Measurements from ENCODE around the gene MAGEA9B.
A peak's percentile ranks its signal among the peaks of the same experiment; 100 is the strongest.
"Not testable (repeated sequence)": the region's sequence is repeated elsewhere in the genome, so short reads cannot be mapped to it uniquely, and the experiment has no call there.

MAGEA9B gene

GRCh38 chrX:149549701-149550100 lies 37.6 kb downstream of the MAGEA9B start, which contains the start of gene HSFX3:
HSFX3 (minus strand) TSS chrX:149549924; CDS start chrX:149549852, 72 bp downstream.
- not testable (repeated sequence) for H3K27ac ChIP-seq (ENCODE audit: low read depth, low read length); H3K36me3 ChIP-seq (ENCODE audit: control insufficient read depth in 1 of 2, insufficient read depth in 2 of 2, low read length in 2 of 2); H3K4me1 ChIP-seq (ENCODE audit: control insufficient read depth in 1 of 2, insufficient read depth in 2 of 2, low read length in 2 of 2); H3K4me3 ChIP-seq (ENCODE audit: low read depth in 1 of 2, low read length in 2 of 2); H3K9ac ChIP-seq (ENCODE audit: low read depth in 1 of 2, low read length in 2 of 2); H3K9me3 ChIP-seq (ENCODE audit: control insufficient read depth in 1 of 2, low read length in 2 of 2); H3K27me3 ChIP-seq (ENCODE audit: control insufficient read depth in 1 of 2, insufficient read depth in 2 of 2, low read length in 2 of 2)

DNA sequence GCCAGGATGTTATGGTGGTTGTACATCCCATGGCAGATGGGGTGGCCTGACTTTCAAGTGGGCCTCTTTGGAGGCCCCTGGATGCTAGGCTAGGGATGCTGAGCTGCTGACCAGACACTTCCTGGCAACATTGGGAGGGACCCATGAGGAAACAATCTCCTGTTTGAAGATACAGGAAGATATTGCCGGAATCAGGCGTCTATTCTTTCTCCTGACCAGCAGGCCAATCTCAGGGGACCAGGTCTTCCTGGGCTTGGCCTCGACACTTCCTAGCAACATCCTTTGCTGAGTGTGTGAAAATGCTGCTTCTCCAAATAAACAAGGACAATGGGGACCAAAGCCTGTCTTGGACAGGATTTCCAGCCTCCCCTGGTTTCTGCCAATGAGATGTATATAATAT lies 39.5 kb downstream of the MAGEA9B start:
- H3K4me3 ChIP-seq (ENCODE audit: low read depth in 1 of 2, low read length in 2 of 2); H3K27ac ChIP-seq (ENCODE audit: low read depth, low read length); H3K4me1 ChIP-seq (ENCODE audit: control insufficient read depth in 1 of 2, insufficient read depth in 2 of 2, low read length in 2 of 2); H3K36me3 ChIP-seq (ENCODE audit: control insufficient read depth in 1 of 2, insufficient read depth in 2 of 2, low read length in 2 of 2); H3K9me3 ChIP-seq (ENCODE audit: control insufficient read depth in 1 of 2, low read length in 2 of 2); H3K9ac ChIP-seq (ENCODE audit: low read depth in 1 of 2, low read length in 2 of 2); H3K27me3 ChIP-seq (ENCODE audit: control insufficient read depth in 1 of 2, insufficient read depth in 2 of 2, low read length in 2 of 2): not testable (repeated sequence)

DNA sequence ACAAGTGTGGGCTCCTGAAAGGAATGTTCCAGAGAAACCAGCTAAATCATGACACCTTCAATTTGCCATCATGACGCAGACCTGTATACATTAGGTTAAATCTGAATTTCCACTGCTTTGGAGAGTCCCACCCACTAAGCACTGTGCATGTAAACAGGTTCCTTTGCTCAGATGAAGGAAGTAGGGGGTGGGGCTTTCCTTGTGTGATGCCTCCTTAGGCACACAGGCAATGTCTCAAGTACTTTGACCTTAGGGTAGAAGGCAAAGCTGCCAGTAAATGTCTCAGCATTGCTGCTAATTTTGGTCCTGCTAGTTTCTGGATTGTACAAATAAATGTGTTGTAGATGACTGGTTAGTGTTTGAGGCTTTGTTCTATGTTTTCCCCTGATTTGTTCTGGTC lies 40.3 kb downstream of the MAGEA9B start:
- not testable (repeated sequence) for H3K27ac ChIP-seq (ENCODE audit: low read depth, low read length); H3K9me3 ChIP-seq (ENCODE audit: control insufficient read depth in 1 of 2, low read length in 2 of 2); H3K36me3 ChIP-seq (ENCODE audit: control insufficient read depth in 1 of 2, insufficient read depth in 2 of 2, low read length in 2 of 2); H3K4me1 ChIP-seq (ENCODE audit: control insufficient read depth in 1 of 2, insufficient read depth in 2 of 2, low read length in 2 of 2); H3K9ac ChIP-seq (ENCODE audit: low read depth in 1 of 2, low read length in 2 of 2); H3K4me3 ChIP-seq (ENCODE audit: low read depth in 1 of 2, low read length in 2 of 2); H3K27me3 ChIP-seq (ENCODE audit: control insufficient read depth in 1 of 2, insufficient read depth in 2 of 2, low read length in 2 of 2)

DNA sequence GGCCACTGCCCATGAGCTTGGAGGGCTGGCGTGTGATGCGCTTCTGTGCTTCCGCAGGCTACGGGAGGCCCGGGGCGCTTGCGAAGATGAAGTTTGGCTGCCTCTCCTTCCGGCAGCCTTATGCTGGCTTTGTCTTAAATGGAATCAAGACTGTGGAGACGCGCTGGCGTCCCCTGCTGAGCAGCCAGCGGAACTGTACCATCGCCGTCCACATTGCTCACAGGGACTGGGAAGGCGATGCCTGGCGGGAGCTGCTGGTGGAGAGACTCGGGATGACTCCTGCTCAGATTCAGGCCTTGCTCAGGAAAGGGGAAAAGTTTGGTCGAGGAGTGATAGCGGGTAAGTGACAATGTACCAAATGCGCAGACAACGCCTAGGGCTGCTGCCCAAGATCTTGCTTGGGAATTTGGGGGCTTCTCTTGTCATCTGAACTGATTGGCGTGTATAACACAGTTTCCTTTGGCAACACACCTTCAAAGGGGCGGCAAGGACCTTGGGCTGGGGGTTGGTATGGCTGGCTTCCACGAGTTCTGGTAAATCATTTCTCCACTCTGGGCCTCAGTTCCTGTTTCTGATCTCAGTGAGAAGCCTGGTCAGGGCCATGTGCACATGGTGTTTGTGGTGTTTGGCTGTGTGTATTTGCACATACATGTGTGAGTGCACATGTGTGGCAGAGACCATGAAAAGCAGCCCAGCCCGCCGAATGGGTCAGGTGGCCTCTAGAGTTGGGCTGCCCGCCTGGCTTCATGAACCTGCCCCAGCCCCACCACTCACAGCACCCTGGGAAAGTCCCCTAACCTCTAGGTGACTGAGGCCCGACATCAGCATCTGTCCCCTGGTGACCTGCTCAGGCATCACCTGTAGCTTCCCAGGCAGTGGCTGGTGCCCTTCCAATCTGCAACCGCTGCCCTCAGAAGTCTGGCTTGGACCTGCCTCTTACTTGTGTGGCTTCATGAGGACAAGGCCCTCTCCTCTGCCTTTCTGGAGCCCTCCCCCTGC lies 41.4 kb downstream of the MAGEA9B start:
- H3K27me3 ChIP-seq (ENCODE audit: control insufficient read depth in 1 of 2, insufficient read depth in 2 of 2, low read length in 2 of 2); H3K9me3 ChIP-seq (ENCODE audit: control insufficient read depth in 1 of 2, low read length in 2 of 2); H3K4me3 ChIP-seq (ENCODE audit: low read depth in 1 of 2, low read length in 2 of 2); H3K4me1 ChIP-seq (ENCODE audit: control insufficient read depth in 1 of 2, insufficient read depth in 2 of 2, low read length in 2 of 2); H3K9ac ChIP-seq (ENCODE audit: low read depth in 1 of 2, low read length in 2 of 2); H3K27ac ChIP-seq (ENCODE audit: low read depth, low read length); H3K36me3 ChIP-seq (ENCODE audit: control insufficient read depth in 1 of 2, insufficient read depth in 2 of 2, low read length in 2 of 2): not testable (repeated sequence)

- Histone ChIP-seq H3K4me3 (ENCODE audit: low read depth in 1 of 2, low read length in 2 of 2) (peak overlapping the region; percentile 81 to 88), H3K27me3 (ENCODE audit: control insufficient read depth in 1 of 2, insufficient read depth in 2 of 2, low read length in 2 of 2) (no peaks in the 10 kb centered on the region), H3K4me1 (ENCODE audit: control insufficient read depth in 1 of 2, insufficient read depth in 2 of 2, low read length in 2 of 2) (peaks cover 0 to 11% of the 10 kb centered on the region in 2 donors), H3K36me3 (ENCODE audit: control insufficient read depth in 1 of 2, insufficient read depth in 2 of 2, low read length in 2 of 2) (no peaks in the 10 kb centered on the region), H3K9ac (ENCODE audit: low read depth in 1 of 2, low read length in 2 of 2) (peak overlapping the region; percentile 89 to 96), H3K27ac (ENCODE audit: low read depth, low read length) (peak overlapping the region; percentile 95), H3K9me3 (ENCODE audit: control insufficient read depth in 1 of 2, low read length in 2 of 2) (no peaks in the 10 kb centered on the region)
These were observed 45.7 kb downstream of the MAGEA9B start for GRCh38 chrX:149541521-149542047.

GRCh38 chrX:149540621-149541520 lies 46.4 kb downstream of the MAGEA9B start, which contains the start of gene EOLA1:
EOLA1 (plus strand) TSS chrX:149541012; CDS start chrX:149545631, 4,619 bp downstream.
- H3K4me3 ChIP-seq (ENCODE audit: low read depth in 1 of 2, low read length in 2 of 2): peak within 1 kb of the TSS; percentile 81 to 88
- peak within 1 kb of the TSS; percentile 95 for H3K27ac ChIP-seq (ENCODE audit: low read depth, low read length)
- H3K27me3 ChIP-seq (ENCODE audit: control insufficient read depth in 1 of 2, insufficient read depth in 2 of 2, low read length in 2 of 2): no peaks in the 10 kb centered on the region
- peak within 1 kb of the TSS; percentile 89 to 96 for H3K9ac ChIP-seq (ENCODE audit: low read depth in 1 of 2, low read length in 2 of 2)
- H3K9me3 ChIP-seq (ENCODE audit: control insufficient read depth in 1 of 2, low read length in 2 of 2): no peaks in the 10 kb centered on the region
- peaks cover 0 to 11% of the 10 kb centered on the region in 2 donors for H3K4me1 ChIP-seq (ENCODE audit: control insufficient read depth in 1 of 2, insufficient read depth in 2 of 2, low read length in 2 of 2)
- peaks cover 0 to 3% of the 10 kb centered on the region in 2 donors for H3K36me3 ChIP-seq (ENCODE audit: control insufficient read depth in 1 of 2, insufficient read depth in 2 of 2, low read length in 2 of 2)

GRCh38 chrX:149540131-149540620 lies 47.1 kb downstream of the MAGEA9B start:
- Histone ChIP-seq H3K4me1 (ENCODE audit: control insufficient read depth in 1 of 2, insufficient read depth in 2 of 2, low read length in 2 of 2) (peaks cover 0 to 11% of the 10 kb centered on the region in 2 donors), H3K9ac (ENCODE audit: low read depth in 1 of 2, low read length in 2 of 2) (peak overlapping the region; percentile 89 to 96), H3K9me3 (ENCODE audit: control insufficient read depth in 1 of 2, low read length in 2 of 2) (no peaks in the 10 kb centered on the region), H3K27me3 (ENCODE audit: control insufficient read depth in 1 of 2, insufficient read depth in 2 of 2, low read length in 2 of 2) (no peaks in the 10 kb centered on the region), H3K36me3 (ENCODE audit: control insufficient read depth in 1 of 2, insufficient read depth in 2 of 2, low read length in 2 of 2) (peaks cover 0 to 4% of the 10 kb centered on the region in 2 donors), H3K27ac (ENCODE audit: low read depth, low read length) (peak overlapping the region; percentile 95), H3K4me3 (ENCODE audit: low read depth in 1 of 2, low read length in 2 of 2) (peak overlapping the region; percentile 81 to 88)

GRCh38 chrX:149539283-149540130 lies 47.8 kb downstream of the MAGEA9B start:
- peak overlapping the region; percentile 75 for H3K27ac ChIP-seq (ENCODE audit: low read depth, low read length)
- no peak overlapping the region for H3K9ac ChIP-seq (ENCODE audit: low read depth in 1 of 2, low read length in 2 of 2)
- H3K36me3 ChIP-seq (ENCODE audit: control insufficient read depth in 1 of 2, insufficient read depth in 2 of 2, low read length in 2 of 2): peaks cover 0 to 4% of the 10 kb centered on the region in 2 donors
- no peaks in the 10 kb centered on the region for H3K27me3 ChIP-seq (ENCODE audit: control insufficient read depth in 1 of 2, insufficient read depth in 2 of 2, low read length in 2 of 2)
- peak overlapping the region; percentile 55 to 58 for H3K4me3 ChIP-seq (ENCODE audit: low read depth in 1 of 2, low read length in 2 of 2)
- H3K4me1 ChIP-seq (ENCODE audit: control insufficient read depth in 1 of 2, insufficient read depth in 2 of 2, low read length in 2 of 2): peaks cover 0 to 11% of the 10 kb centered on the region in 2 donors
- H3K9me3 ChIP-seq (ENCODE audit: control insufficient read depth in 1 of 2, low read length in 2 of 2): no peaks in the 10 kb centered on the region

- not testable (repeated sequence) for H3K36me3 ChIP-seq (ENCODE audit: control insufficient read depth in 1 of 2, insufficient read depth in 2 of 2, low read length in 2 of 2); H3K27ac ChIP-seq (ENCODE audit: low read depth, low read length); H3K9ac ChIP-seq (ENCODE audit: low read depth in 1 of 2, low read length in 2 of 2); H3K9me3 ChIP-seq (ENCODE audit: control insufficient read depth in 1 of 2, low read length in 2 of 2); H3K4me3 ChIP-seq (ENCODE audit: low read depth in 1 of 2, low read length in 2 of 2); H3K27me3 ChIP-seq (ENCODE audit: control insufficient read depth in 1 of 2, insufficient read depth in 2 of 2, low read length in 2 of 2)
- H3K4me1 ChIP-seq (ENCODE audit: control insufficient read depth in 1 of 2, insufficient read depth in 2 of 2, low read length in 2 of 2): peaks cover 0 to 11% of the 10 kb centered on the region in 2 donors
These were observed 49.8 kb downstream of the MAGEA9B start for GRCh38 chrX:149537474-149537873.
